ENCODE measurements around the gene ASF1B.
"Not testable (repeated sequence)": the region's sequence is repeated elsewhere in the genome, so short reads cannot be mapped to it uniquely, and the experiment has no call there.

Gene ASF1B

DNA sequence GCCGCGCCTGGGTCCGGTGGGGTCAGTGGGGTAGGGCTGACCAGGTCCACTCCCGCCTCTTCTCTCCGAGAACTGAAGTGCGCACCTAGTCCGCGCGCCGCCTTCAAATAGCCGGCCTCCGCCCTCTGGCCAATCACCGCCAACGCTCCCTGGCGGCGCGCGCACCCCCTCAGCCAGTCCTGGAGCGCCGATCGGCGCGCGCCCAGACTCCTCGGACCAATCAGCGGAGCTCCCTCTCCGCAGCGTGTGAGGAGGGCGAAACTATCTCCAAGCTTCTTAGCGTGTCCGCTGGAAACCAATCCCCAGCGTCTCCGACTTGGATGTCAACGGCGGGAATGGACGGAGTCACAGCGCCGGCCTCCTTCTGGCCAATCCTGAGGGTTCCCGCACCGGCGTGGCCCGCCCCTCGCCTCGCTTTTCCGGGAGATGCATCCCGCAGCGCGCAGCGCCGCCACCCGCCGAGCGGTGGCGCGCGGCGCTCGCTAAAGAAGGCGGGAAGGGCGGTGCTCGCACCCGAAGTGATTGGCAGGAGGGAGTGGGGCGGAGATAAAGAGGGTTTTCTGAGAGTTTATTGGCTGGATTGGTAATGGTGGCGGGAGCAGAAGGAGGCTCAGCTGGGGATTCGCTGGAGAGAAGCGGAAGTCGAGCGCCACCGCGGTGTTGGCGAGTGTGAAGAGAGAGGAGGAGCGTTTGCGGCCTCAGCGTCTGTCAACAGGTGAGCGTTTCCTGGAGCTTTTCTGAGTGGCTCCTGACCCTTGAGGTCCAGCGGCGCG lies at the start of gene ASF1B:
Gene ASF1B (minus strand): TSS at position 81 of the 773 bp plus-strand sequence. CDS start 133 bp downstream, outside the sequence.
- peak; percentile 95 for FAIRE-seq

DNA sequence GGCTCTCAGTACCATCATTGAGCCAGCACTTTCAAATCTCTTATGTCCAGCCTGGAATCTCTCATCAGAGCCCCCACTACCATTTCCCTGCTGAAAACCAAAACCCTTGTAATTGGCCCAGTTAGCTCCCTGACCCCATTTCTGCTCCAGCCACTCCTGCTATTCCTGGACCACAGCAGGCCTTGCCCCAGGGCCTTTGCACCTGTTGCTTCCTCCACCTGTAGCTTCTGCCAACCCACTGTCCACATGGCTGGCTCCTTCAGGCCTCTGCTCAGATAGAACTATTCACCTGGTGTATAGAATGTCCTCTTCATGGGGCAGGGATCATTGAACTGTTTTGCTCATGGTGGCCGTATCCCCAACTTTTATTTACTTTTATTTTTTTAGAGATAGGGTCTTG lies 49.3 kb upstream of the ASF1B start:
- not testable (repeated sequence) for DNase-seq (ENCODE audit: insufficient read length, low spot score); FAIRE-seq

More for the DNA sequence above, at the start of gene ASF1B:
- DNase-seq (ENCODE audit: insufficient read length, low spot score), result peak; percentile 92

DNA sequence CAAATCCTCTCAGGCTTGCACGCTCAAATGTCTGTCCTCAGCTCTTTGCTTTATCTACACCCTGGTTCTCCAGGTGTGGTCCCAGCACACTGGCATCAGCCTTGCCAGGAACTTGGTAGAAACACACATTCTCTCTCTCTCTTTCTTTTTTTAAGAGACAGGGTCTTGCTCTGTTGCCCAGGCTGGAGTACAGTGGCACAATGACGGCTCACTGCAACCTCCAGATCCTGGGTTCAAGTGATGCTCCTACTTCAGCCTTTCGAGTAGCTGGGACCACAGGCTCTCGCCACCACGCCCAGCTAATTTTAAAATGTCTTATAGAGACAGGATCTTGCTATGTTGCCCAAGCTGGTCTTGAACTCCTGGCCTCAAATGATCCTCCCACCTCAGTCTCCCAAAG lies 48.8 kb upstream of the ASF1B start:
- DNase-seq (ENCODE audit: insufficient read length, low spot score) (no peak), FAIRE-seq (no peak)

DNA sequence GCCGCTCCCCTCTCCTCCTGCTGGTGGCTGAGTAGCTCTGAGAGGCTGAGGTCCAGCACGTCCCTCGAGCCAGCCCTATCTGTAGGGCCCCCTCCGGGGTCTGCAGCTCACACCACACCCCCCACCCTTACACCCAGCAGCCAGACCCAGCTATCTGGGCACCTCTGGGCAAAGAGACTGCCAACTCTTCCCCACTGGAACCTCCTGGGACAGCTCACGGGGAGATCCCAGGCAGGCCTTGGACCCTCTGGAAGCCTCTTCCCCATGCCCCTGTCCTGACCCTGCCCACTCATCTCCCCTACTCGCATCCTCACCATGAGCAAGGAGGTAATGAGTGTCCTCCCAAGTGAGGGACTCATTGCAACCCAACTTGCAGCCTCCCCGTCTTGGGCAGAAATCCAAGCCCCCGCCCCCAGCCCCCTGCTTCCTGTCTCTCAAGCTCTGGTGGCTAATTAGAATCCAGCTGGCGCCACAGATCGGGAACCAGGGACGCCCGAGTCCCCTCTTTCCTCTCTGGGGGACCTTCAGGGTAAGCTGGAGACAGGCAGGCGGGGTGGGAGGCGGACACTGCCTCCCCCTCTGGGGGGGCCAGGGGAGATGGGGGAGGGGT lies 47.5 kb upstream of the ASF1B start:
- no peak for DNase-seq (ENCODE audit: insufficient read length, low spot score)

DNA sequence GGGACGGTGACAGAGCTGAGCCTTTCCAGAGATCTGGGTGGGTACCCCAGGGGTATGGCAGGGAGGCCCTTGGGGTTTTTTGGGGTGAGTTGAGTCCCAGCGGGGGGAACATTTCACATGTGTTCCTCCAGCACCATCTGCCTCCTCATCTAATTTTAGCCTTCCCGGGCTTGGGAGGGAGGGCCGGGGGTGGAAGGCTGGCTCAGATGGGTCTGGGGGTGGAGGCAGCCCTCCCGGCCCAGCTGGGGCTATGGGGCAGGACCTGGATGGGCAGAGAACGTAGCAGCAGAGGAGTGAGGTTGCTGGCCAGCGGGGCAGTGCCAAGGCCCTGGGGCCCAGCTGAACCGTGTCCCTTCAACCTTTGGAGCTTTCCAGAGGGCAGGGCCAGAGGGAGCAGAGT lies 46.1 kb upstream of the ASF1B start:
- DNase-seq (ENCODE audit: insufficient read length, low spot score), result no peak
- FAIRE-seq, result no peak

More for the DNA sequence above, 47.5 kb upstream of the ASF1B start:
- no peak for FAIRE-seq

DNA sequence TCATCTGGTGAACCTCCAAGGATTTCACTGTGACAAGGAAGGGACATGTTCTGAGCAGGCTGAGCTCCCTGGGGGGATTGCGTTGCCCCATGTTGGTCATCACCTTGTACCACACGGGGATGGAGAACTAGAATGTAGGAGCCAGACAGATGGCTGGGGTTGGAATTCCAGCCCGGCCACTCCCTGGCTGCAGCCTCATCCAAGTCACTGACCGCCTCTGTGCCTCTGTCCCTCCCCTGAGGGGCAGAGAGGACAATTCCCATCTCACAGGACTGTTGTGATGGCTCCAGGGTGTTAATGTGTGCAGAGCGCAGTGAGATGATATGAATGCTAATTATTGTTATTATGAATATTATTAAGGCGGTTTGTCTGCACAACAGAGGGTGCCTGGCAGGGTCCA lies 45.5 kb upstream of the ASF1B start:
- DNase-seq (ENCODE audit: insufficient read length, low spot score) (no peak), FAIRE-seq (no peak)

DNA sequence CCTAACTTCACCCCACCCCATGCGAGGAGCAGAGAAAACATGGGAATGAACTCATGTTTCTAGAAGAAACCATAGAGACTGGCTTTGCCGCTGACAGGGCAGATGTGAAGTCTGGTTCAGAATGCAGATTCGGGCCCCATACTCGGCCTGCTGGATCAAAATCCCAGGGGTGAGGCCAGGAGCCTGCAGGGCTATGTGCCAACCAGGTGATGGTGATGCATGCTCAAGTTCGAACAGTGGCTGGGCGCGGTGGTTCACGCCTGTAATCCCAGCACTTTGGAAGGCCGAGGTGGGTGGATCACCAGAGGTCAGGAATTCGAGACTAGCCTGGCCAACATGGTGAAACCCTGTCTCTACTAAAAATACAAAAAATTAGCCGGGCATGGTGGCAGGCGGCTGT lies 44.8 kb upstream of the ASF1B start:
- not testable (repeated sequence) for DNase-seq (ENCODE audit: insufficient read length, low spot score); FAIRE-seq

DNA sequence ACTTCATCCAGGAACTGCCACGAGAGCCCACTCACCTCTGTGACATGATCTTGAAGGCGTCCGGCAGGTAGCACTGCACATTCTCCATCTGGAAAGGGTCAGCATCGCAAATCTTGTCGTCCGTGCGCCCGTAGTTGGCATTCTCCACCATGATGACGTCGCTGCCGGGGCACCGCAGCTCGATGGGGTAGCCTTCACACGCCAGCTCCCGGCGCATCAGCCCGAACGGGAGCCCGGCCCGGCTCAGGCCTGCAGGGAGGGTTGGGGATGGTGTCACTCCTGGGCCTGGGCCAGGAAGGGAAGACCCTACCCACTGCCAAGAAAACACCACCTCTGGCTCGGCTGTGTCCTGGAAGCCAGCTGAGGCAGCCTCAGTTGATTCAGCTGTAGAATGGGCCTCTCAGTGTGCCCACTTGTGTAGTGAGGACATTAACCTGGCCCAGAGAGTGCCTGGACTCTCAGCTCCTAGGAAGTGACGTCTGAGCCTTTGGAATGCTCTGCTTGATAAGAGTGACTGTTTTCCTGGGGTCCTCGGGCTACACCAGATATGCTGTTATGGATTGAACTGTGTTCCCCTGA lies 41.2 kb upstream of the ASF1B start:
- no peak for FAIRE-seq

DNA sequence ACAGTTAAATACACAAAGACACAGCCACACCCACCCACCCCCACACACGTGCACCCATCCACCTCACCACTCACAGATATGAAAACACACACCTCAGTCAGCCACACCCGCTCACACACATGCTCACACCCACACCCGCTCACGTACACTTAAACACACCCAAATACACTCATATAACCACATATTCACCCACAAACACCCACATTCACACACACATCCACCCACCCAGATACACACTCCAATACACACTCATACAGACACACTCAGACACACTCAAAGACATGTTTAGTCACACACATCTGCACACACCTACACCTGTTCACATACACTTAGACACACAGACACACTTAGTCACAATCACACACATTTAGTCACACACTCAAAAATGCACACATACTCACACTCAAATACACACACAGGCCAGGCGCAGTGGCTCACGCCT lies 39.0 kb upstream of the ASF1B start:
- DNase-seq (ENCODE audit: insufficient read length, low spot score), result no peak
- FAIRE-seq, result no peak

More for the DNA sequence above, 41.2 kb upstream of the ASF1B start:
- DNase-seq (ENCODE audit: insufficient read length, low spot score), result no peak

DNA sequence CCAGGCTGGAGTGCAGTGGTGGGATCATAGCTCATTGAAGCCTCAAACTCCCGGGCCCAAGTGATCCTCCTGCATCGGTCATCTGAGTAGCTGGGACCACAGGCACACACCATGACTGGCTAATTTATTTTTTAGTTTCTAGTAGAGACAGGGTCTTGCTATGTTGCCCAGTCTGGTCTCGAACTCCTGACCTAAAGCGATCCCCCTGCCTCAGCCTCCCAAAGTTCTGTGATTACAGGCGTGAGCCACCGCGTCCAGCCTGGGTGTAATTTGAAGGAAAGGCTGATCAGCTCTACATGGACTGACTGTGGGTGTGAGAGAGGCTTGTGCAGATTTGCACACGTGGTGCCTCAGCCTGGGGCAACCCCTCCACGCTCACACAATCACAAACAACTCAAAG lies 38.5 kb upstream of the ASF1B start:
- FAIRE-seq (no peak), DNase-seq (ENCODE audit: insufficient read length, low spot score) (no peak)

DNA sequence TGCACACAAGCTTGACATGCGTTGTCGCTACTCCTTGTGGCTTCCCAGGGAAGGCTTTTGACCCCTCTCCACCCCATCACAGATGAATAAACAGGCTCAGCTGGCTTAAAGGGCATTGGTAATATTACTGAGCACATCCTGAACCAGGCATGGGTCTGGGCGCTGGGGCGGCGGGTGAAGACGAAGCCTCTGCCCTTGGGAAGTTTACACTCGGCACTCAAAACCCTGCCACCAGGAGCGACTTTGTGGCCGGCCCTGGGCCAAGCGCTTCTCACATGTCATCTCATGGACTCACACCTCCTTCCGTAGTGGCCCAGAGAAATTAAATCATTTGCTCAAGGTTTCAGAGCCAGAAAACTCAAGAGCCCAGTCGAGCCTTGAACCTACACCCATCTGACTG lies 32.6 kb upstream of the ASF1B start:
- DNase-seq (ENCODE audit: insufficient read length, low spot score), result no peak
- no peak for FAIRE-seq

DNA sequence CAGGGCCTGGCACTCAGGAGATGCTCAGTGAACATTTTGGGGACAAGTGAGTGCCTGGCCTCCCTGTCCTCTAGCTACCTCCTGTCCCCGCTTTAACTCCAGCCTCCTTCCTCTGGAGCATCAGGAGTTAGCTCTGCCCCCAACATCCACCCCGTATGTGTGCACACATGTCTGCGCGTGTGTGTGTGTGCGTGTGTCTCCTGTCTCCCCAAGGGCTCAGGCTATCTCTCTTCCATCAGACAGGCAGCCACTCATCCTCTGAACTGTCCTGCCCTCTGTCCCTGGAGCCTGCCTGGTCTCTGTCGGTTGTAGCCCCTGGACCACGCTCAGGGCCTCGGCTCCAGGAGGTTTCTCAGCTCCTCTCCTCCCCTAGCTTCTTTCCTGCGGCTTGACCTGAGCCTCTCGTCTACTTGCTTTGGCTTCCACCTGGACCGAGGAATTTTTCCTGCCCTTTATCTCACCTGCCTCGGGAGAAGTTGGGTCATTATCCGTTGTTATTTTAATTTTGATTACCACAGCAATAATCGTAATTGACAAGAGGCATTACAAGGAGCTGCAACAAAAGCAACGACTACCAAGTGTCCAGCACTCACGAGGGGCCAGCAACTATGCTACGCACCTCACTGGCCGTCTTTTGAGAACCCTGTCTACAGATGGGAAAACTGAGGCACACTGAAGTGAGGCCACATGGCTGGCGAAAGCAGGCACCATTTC lies 32.0 kb upstream of the ASF1B start:
- DNase-seq (ENCODE audit: insufficient read length, low spot score), result no peak
- FAIRE-seq, result no peak

DNA sequence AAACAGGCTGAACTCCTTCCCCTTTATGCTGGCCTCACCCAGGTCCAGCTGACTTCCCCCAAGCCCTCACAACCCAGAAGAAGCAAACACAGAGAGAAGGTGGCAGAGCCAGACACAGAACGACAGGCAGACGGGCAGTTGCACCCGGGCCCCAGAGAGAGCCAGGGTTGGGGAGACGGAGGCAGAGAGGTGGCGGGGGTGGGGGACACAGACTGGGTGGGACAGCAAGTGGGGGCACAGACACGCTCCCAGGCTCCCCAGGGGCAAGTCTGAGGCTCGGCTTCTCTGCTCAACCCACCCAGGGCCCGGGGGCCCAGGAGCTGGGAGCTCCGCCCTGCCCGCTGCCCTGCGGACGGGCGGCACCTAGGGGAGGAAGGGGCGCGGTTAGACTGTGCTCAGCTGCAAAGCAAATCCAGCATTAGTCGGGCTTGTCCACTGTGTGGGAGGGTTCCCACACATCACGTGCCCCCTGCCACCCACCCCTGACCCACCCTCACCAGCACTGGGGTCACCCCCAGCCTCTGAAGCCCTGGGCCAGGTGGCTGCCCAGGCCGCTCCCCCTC lies 31.3 kb upstream of the ASF1B start:
- FAIRE-seq (no peak), DNase-seq (ENCODE audit: insufficient read length, low spot score) (no peak)

DNA sequence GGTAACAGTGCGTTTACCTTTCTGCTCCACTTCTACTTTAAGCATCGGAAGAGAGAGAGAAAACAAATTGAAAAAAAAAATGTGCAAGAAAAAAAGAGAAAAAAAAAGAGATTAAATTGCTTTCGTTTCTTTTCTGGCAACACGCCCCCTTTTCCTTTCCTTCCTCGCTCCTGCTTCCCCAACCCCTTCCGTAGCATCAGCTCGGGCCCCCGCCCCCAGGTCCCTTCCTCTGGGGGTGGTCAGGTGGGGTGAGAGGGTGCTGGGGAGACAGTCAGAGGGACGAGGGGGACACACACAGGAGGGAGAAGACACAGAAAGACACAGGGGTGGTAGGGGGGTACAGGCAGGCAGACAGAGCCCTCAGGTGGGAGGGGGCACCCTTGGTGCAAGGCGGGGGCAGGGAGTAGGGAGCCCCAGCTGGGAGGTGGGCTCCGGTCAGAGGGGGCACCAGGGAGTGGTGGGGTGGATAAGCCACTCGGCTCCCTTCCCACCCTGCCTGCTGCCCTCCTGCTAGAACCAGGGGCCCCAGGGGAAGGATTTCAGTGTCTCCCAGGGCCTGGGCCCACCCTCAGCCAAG lies 30.7 kb upstream of the ASF1B start:
- FAIRE-seq (no peak), DNase-seq (ENCODE audit: insufficient read length, low spot score) (no peak)

DNA sequence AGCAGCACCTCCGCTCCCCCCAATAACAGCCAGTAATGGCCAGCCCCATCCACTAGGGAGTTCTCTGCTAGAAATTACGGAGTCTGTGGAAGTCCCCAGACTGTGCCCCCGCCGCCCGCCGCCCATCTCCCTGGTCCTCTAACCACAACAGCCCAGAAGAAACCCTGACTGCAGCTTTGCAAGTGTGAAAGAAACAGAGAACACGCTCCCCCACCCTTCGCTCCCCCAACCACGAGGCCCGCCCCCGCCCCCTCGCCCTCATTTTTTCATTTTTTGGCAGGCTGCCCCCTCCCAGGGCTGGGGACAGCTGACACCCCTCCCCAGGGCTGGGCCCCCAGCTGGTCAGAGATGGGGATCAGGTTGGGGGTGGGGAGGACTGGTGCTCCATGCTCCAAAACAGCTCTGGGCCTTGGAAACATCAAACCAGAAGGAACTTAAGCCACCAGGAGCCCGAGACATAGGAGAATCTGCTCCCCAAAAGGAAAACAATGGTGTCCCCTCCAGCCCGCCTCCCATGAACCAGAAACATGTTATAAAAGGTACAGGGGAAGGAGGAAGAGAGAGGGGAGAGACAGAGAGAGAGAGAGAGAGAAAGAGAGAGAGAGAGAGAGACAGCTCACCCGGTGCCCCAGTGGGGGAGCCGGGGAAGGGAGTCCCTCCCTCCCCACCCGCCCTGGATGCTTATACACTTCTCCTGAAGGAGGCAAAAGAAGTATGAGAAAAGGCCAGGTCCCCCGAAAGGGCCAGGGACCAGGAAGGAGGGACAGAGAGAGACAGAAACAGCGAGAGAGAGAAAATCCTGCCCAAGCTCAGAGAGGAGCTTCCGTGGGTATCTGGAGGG lies 29.8 kb upstream of the ASF1B start:
- FAIRE-seq, result no peak
- no peak for DNase-seq (ENCODE audit: insufficient read length, low spot score)

DNA sequence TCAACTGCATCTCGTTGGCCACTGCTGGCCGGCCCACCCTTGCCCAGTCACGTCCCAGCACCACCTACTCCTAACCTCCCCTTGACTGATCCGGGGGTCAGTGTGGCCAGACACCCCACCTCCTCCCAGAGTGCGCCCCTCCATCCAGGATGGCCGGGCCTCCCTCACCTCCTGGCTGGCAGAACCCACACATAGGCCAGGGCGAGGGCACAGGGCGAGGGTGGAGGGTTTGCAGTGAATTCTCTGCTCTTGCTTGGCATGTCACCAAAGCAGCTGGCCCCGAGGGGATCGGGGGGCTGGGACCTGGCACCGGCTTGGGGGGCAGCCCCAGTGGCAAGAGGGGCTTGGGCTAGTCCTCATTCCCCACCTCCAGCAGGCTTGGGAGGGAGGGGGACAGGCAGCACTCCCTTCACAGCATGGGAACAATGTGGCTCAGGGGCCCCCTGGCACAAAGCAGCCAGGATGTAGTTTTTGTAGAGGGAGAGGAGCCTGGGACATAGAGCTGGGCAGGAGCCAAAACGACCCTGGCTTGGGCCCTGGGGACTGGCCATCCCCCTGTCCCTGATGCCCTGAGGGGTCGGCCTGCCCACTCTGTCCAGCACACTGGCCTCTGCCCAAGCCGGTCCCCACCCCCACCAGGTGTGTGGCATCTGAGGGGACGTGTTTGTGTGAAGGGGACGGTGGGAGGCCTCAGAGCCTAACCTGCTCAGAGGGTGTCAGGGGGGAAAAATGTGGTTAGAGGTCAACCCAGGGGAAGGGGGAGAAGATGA lies 28.5 kb upstream of the ASF1B start:
- no peak for FAIRE-seq
- no peak for DNase-seq (ENCODE audit: insufficient read length, low spot score)

DNA sequence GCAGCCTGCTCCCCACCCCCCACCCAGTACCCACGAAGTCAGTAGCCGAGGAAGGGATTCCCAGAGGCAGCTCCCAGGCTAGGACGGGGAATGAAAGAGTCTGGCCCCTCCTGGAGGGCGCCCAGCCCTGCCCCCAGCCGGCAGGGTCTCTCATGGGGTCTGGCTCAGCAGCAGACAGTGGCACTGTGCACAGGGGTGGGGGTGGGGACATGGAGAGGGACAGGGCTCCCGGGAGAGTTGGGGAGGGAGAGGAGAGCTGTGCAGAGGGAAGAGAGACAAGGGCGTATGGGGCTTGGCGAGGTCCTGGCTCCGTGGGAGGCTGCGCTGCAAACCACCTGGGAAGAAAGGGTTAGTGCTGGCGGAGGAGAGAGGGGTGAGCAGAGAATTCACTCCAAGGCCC lies 27.7 kb upstream of the ASF1B start:
- FAIRE-seq, result no peak

DNA sequence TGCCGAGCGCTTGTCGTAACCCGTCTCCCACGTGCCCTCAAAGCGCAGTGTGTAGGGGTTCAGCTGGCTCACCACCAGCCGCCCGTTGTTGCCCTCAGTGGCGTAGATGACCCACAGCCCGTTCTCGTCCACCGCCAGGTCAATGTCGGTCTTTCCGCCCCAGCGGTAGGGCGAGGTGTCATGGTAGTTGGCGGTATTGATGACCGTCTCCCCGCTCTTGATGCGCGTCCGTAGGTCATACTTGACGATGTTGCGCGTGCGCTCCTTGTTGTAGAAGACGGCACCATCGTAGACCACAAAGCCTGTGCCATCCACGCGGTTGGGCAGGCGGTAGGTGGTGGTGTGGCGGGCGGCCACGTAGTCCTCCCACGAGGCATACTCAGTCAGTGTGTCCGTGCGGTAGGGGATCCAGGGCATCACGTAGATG lies 26.5 kb upstream of the ASF1B start:
- FAIRE-seq (no peak), DNase-seq (ENCODE audit: insufficient read length, low spot score) (no peak)

More for the DNA sequence above, 27.7 kb upstream of the ASF1B start:
- no peak for DNase-seq (ENCODE audit: insufficient read length, low spot score)

DNA sequence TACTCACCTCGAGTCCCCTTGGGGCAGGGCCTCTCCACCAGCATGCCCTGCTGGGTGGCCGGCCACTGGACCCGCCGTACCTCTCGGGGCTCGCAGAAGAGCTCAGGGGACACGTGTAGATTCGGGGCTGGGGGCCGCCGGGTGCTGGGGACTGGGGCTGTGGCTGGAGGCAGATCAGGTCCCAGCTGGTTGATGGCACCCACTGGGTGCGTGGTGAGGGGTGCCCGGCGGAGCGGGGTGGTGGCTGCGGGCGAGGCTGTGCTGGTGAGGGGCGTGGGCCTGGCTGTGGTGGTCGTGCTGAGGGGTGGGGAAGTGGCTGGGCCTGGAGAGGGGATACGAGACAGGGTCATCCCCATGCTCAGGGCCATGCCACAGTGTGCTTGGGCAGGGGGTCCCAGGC lies 24.9 kb upstream of the ASF1B start:
- DNase-seq (ENCODE audit: insufficient read length, low spot score) (no peak), FAIRE-seq (no peak)

All from GM19239 (cell line).